RWPE1 (cell line): ENCODE data around the gene PRIMA1.

Source experiments
- CTCF ChIA-PET: fragments of 350-600 bp; sonication (Branson Sonifier 250); formaldehyde crosslinking; extraction: SDS; loops from one replicate; lab custom pipeline; 2021; lab: Yijun Ruan, JAX
- POLR2A ChIA-PET: fragments of 400-600 bp; formaldehyde crosslinking; extraction: SDS; loops from one replicate; lab custom pipeline; 2020; ENCODE audit warnings: antibody characterized with exemption; ENCODE audit not compliant: low non-redundant PET; lab: Yijun Ruan, JAX
- DNase-seq: peaks from one replicate; pipeline ENCODE4 v3.0.0; 2012; ENCODE audit warnings: low spot score
- H3K27ac ChIP-seq: fragments of 450-650 bp; 2 replicates; pipeline ENCODE4 v1.5.1; 2017
- CTCF ChIP-seq: fragments of 450-650 bp; conservative IDR thresholded peaks from 2 replicates; pipeline ENCODE4 v1.5.1; 2017; ENCODE audit warnings: low read depth, mild to moderate bottlenecking

PRIMA1 gene

GRCh38 chr14:93797536-93797935 lies 9.3 kb upstream of the PRIMA1 start:
- ChIA-PET POLR2A (no interaction called here), CTCF (no interaction called here)
- H3K27ac ChIP-seq, result no peak overlapping the region
- no peak for TF ChIP-seq CTCF
- no peak for DNase-seq

- CTCF ChIA-PET, result no interaction called here
- TF ChIP-seq CTCF, result no peak
- H3K27ac ChIP-seq, result no peak overlapping the region
- POLR2A ChIA-PET, result no interaction called here
- DNase-seq, result no peak
Measured at GRCh38 chr14:93797071-93797470, 8.8 kb upstream of the PRIMA1 start.

GRCh38 chr14:93794756-93795155 lies 6.5 kb upstream of the PRIMA1 start:
- TF ChIP-seq CTCF, result no peak

GRCh38 chr14:93793555-93794324 lies 5.5 kb upstream of the PRIMA1 start:
- ChIA-PET CTCF (no interaction called here), POLR2A (no interaction called here)
- no peak for DNase-seq
- no peak for TF ChIP-seq CTCF
- no peak overlapping the region for H3K27ac ChIP-seq

More at GRCh38 chr14:93794756-93795155, 6.5 kb upstream of the PRIMA1 start:
- H3K27ac ChIP-seq, result no peak overlapping the region
- DNase-seq, result no peak
- CTCF ChIA-PET, result interaction anchor here (0.6 kb wide), 1 partner anchor 60 kb away, joined by 3 read pairs; no protein-coding TSS in a partner anchor
- POLR2A ChIA-PET, result no interaction called here

GRCh38 chr14:93792391-93792790 lies 4.1 kb upstream of the PRIMA1 start:
- no peak for TF ChIP-seq CTCF
- H3K27ac ChIP-seq, result no peak overlapping the region
- no peak for DNase-seq
- CTCF ChIA-PET, result interaction anchor here (0.6 to 0.7 kb wide), 2 partner anchors 12 to 137 kb away, joined by 4 to 5 read pairs; no protein-coding TSS in a partner anchor
- POLR2A ChIA-PET, result no interaction called here

- CTCF ChIA-PET, result interaction anchor here (0.7 kb wide), 1 partner anchor 146 kb away, joined by 3 read pairs; no protein-coding TSS in a partner anchor
- no peak for DNase-seq
- no peak for TF ChIP-seq CTCF
- POLR2A ChIA-PET, result no interaction called here
- no peak overlapping the region for H3K27ac ChIP-seq
Measured at GRCh38 chr14:93790966-93791365, 2.7 kb upstream of the PRIMA1 start.
